GM12874 (cell line): ENCODE data around the gene KRTAP12-3.

ENCODE experiments used
- TF ChIP-seq, protein P1 (sequence below): IDR thresholded peaks from 2 replicates; pipeline ENCODE4 v1.5.1; 2011; ENCODE audit warnings: low read depth, mild to moderate bottlenecking, control low read depth, low read length, moderate library complexity; ENCODE audit not compliant: insufficient read depth

The KRTAP12-3 gene

DNA sequence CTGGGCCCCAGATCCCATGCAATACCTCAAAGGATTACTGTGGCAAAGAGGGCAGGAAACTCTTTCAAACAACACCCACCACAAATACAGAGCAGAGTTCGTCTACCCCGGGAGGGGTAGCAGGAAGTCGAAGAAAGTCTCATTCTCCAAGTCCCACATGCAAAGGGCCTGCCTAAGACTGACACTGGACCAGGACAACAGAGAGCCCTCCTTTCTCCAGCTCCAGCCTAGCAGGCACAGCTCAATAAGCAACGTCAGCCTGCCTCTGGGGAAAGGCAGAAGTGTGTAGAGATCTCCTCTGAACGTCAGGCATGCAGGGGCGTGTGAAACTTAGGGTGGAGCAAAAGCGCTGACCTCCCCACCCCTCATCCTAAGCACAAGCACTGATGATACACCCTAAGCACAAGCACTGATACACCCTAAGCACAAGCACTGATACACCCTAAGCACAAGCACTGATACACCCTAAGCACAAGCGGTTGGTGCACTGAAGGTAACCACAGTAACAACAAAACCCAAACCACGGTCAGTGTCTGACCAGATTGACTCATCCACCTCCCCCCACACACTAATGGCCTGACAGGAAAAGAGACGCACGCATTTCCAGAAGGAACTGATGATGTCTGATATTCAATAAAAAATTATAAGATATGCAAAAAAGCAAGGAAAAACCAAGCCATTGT lies 1.3 kb downstream of the KRTAP12-3 start:
- TF ChIP-seq, protein P1, sequence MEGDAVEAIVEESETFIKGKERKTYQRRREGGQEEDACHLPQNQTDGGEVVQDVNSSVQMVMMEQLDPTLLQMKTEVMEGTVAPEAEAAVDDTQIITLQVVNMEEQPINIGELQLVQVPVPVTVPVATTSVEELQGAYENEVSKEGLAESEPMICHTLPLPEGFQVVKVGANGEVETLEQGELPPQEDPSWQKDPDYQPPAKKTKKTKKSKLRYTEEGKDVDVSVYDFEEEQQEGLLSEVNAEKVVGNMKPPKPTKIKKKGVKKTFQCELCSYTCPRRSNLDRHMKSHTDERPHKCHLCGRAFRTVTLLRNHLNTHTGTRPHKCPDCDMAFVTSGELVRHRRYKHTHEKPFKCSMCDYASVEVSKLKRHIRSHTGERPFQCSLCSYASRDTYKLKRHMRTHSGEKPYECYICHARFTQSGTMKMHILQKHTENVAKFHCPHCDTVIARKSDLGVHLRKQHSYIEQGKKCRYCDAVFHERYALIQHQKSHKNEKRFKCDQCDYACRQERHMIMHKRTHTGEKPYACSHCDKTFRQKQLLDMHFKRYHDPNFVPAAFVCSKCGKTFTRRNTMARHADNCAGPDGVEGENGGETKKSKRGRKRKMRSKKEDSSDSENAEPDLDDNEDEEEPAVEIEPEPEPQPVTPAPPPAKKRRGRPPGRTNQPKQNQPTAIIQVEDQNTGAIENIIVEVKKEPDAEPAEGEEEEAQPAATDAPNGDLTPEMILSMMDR, result no peak

DNA sequence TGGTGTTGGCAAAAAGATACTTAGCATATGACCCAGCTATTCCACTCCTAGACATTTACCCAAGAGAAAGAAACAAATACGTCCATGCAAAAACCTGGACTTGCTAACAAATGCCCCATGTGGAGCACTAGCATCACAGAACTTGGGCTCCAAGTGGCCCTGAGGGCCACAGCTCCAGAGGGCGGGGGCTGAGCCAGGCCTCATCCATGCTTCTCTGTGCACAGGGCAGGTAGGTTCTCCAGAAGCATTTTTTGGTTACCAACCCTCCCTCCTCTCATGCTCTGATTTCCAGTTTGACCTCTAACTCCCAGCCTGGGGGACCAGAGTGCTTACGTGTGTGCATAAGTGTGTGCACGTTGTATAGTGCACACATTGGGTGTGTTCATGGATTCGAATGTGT lies 7.0 kb downstream of the KRTAP12-3 start:
- TF ChIP-seq, protein P1, result no peak

DNA sequence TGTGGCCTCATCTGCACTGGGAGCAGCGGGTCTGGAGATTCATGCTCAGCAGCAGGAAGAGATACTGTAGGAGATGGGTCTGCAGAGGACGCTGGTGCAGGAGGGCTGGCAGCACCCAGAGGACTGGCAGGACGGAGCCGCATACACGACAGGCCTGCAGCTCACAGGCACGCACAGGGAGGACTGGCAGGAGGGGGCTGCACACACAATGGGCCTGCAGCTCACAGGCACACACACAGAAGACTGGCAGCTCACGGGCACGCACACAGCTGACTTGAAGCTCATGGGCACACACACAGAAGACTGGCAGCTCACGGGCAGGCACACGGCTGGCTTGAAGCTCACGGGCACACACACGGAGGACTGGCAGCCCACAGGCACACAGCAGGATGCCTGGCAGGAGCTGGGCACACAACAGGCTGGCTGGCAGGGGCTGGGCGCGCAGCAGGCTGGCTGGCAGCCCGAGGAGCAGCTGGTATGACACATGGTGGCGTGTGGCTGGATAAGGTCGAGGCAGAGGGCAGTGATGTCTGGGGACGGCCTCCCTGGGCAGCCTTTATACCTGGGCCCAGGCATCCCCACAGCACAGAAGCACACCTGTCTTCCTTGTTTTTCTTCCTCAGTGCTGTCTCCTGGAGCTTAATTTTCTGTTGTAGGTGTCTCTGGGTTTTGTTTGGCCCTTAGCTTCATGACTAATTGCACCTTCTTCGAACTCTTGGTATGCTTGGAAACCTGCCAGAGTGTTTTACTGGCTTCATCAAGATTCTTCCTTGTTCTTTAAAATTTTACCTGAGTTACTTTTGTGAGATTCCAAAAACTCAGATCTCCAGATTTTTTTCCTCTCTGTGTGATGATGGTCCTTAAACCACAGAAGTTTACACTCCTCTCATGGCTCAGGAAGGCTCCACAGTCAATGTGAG lies 8.9 kb downstream of the KRTAP12-3 start, which contains the start of gene KRTAP12-2:
Gene KRTAP12-2, minus strand, starts transcription at position 527 of the 920 bp plus-strand sequence. Its CDS starts 41 bp downstream, at position 486.
- TF ChIP-seq, protein P1, result no peak

DNA sequence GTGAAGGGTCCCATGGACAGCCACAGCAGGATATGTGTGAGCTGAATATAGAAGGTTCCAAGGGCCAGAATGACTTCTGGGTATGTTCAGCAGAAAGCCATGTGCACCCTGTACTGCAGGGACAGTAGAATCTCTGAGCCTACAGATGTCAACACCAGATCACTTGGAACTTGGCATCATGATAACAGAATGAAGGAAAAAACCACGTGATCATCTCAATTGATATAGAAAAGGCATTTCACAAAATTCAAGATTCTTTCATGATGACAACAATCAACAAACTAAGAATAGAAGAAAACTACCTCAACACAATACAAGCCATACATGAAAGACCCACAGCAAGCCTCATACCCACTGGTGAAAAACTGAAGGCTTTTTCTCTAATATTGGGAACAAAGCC lies 9.9 kb downstream of the KRTAP12-3 start:
- TF ChIP-seq, protein P1, result no peak

DNA sequence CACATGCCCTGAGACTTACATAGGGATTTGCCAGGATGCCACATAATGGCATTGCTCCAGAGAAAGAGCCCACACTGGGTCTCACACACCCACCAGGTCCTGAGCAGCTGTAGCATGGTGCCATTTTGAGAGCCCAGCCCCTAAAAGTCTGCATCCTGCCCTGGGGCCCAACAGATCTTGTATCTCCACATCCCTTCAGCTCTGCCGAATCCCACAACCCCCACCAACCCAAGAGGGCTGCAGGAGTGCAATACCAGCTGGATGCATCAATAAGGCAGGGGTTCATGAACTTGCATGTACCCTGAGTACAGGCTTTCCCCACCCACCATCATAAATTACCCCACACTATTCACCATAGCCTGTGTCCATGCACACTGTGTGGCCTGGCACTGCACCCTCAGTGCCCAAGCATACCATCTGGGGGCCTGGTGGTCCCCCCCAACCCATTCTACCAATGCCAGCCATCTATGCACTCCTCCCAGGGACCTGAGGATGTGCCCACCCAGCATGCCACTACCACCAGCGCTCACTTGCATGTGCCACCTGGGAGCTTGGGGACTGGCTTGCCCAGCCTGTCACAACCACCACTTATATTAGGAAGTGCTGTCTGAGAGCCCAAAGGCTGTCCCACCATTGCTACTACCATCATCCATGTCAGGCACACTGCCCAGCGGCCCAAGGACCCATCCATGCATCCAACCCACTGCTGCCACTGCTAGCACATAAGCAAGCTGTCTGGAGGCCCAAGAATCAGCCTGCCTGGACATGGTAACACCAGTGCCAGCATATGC lies 13.1 kb downstream of the KRTAP12-3 start:
- TF ChIP-seq, protein P1, result no peak

DNA sequence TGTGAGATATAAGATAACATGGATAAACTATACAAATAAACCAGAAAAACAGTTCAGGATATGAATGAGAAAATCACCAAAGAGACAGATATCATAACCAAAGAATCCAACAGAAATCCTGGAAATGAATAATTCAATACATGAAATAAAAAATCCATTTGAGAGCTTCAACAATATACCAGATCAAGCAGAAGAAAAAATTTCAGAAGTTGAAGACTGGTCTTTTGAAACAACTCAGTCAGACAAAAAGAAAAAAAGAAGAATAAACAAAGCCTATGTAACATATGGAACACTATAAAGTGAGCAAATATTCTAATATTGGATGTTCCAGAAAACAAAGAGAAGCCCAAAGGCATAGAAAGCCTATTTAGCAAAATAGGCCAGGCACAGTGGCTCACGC lies 14.2 kb downstream of the KRTAP12-3 start:
- TF ChIP-seq, protein P1, result no peak

DNA sequence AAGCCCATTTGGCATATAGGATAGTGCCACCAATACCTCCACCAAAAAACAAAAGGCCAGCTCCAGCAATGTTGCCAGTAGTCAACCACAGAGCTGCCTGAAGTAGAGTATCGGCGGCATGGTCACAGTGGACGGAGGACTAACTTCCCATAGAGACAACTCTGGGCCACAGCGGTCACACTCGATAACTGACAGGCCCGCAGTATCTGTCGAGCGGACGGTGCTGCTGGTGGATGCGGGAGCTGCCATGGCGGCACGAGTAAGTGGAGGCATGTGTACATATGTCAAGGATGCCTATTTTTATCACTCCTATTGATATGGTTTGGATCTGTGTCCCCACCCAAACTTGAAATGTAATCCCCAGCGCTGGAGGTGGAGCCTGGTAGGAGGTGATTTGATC lies 20.1 kb downstream of the KRTAP12-3 start:
- TF ChIP-seq, protein P1, result no peak
